CD4-positive, alpha-beta T cell (primary cell): ENCODE measurements around the gene STRA6. TPM values are rescaled to one million over a fixed set of nuclear protein-coding genes. Genes with fewer than 3 reads are reported as not detected.

Source experiments
- ATAC-seq: fragments of 200-7000 bp; cut with Tn5 transposase; one replicate; pipeline ENCODE4 v1.10.0; 2022; ENCODE audit warnings: mild to moderate bottlenecking; ENCODE audit not compliant: poor library complexity
- CTCF ChIA-PET: fragments of 350-600 bp; sonication (Branson Sonifier 250); formaldehyde crosslinking; loops from one replicate; lab custom pipeline; 2021; ENCODE audit warnings: antibody characterized with exemption, inconsistent platforms; lab: Charles Lee
- POLR2A ChIA-PET: fragments of 350-600 bp; sonication (Branson Sonifier 250); formaldehyde crosslinking; loops from one replicate; lab custom pipeline; 2021; ENCODE audit warnings: antibody characterized with exemption, inconsistent platforms; lab: Charles Lee
- DNase-seq, 14 experiments: peaks; one replicate each; pipeline ENCODE4 v3.0.0-alpha.2; 2013 to 2020; ENCODE audit warnings: mixed read lengths in 2 of 14
- H3K27ac ChIP-seq, 2 donors: one replicate each; pipeline versions ENCODE4 v1.5.1 to v1.7.0; 2013; ENCODE audit warnings: low read length in 2 of 2, low read depth in 1 of 2, mild to moderate bottlenecking in 1 of 2
- H3K27me3 ChIP-seq, 2 experiments: 1 replicate in 1 of 2; 2 replicates in 1 of 2; pipeline versions ENCODE4 v1.6.1 to v1.7.0; 2013; ENCODE audit warnings: low read length in 2 of 2, control low read depth in 1 of 2, mild to moderate bottlenecking in 1 of 2, moderate library complexity in 1 of 2; ENCODE audit not compliant: insufficient read depth in 2 of 2, control insufficient read depth in 1 of 2
- H3K36me3 ChIP-seq: one replicate; pipeline ENCODE4 v1.6.1; 2013; ENCODE audit warnings: low read length, control low read depth; ENCODE audit not compliant: insufficient read depth
- H3K4me1 ChIP-seq: one replicate; pipeline ENCODE4 v1.6.1; 2013; ENCODE audit warnings: low read length, control low read depth; ENCODE audit not compliant: insufficient read depth
- H3K4me3 ChIP-seq: one replicate; pipeline ENCODE4 v1.5.1; 2013; ENCODE audit warnings: mild to moderate bottlenecking, low read length, moderate library complexity
- H3K9me3 ChIP-seq, 2 experiments: 1 replicate in 1 of 2; 2 replicates in 1 of 2; pipeline versions ENCODE4 v1.6.1 to v1.7.0; 2013; ENCODE audit warnings: low read length in 2 of 2, mild to moderate bottlenecking in 2 of 2, control low read depth in 1 of 2, moderate library complexity in 1 of 2; ENCODE audit not compliant: control insufficient read depth in 1 of 2, insufficient read depth in 1 of 2
- H3K27ac Mint-ChIP-seq: one replicate; pipeline ENCODE4 v1.8.0; 2020; ENCODE audit warnings: mixed read lengths
- H3K27me3 Mint-ChIP-seq: one replicate; pipeline ENCODE4 v1.8.0; 2021; ENCODE audit warnings: mixed read lengths
- H3K36me3 Mint-ChIP-seq: one replicate; pipeline ENCODE4 v1.8.0; 2021; ENCODE audit warnings: low read depth, mixed read lengths
- H3K4me1 Mint-ChIP-seq: one replicate; pipeline ENCODE4 v1.8.0; 2021; ENCODE audit warnings: low read depth, mixed read lengths
- H3K4me3 Mint-ChIP-seq: one replicate; pipeline ENCODE4 v1.8.0; 2020; ENCODE audit warnings: mild to moderate bottlenecking, mixed read lengths
- H3K9me3 Mint-ChIP-seq: one replicate; pipeline ENCODE4 v1.8.0; 2020; ENCODE audit warnings: mixed read lengths
- intact Hi-C, 2 experiments: fragments of 100-400 bp; cut with DNase I in 1 of 2; cut with micrococcal nuclease in 1 of 2; formaldehyde crosslinking; loops; one replicate each; pipeline versions ENCODE4 v1.15.1 to v1.9.0; 2023 to 2025; cut with DNase I, micrococcal nuclease
- total RNA-seq, 174 experiments: library from RNA in 2 of 174; stranded (reverse) in 2 of 174; gene quantifications; one replicate each; pipeline ENCODE4 v1.2.3 and lab custom pipeline; 2021 to 2026
- TF ChIP-seq, protein P1 (sequence below): fragments of 200-600 bp; IDR thresholded peaks from one replicate; pipeline ENCODE4 v1.8.0; 2022; ENCODE audit warnings: antibody characterized with exemption, mild to moderate bottlenecking

STRA6 gene
- total RNA-seq, 2 experiments from 2014 or later = not detected

DNA sequence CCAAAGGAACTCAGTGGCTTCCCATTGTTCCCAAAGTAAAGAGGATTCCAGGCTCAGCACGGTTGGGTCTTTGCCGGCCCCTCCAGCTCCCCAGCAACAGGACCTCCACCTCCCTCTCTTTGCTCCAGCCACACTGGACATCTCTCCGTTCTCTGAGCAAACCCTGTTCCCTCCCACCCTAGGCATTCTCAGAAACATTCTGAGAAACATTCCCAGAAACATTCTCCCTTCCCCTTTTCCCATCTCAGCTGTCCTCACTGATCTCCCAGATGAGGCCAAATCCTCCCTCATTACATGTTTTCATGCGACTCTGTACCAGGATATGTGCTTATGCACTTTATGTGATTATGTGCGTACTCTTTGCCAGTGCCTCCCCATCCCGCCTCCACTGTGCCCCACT lies 47.7 kb upstream of the STRA6 start:
- H3K4me1 Mint-ChIP-seq = peaks cover 1% of the 10 kb centered on the region
- no peak overlapping the region for H3K4me3 Mint-ChIP-seq
- no peak overlapping the region for H3K27ac Mint-ChIP-seq
- Histone ChIP-seq H3K27me3 (peaks cover 1 to 7% of the 10 kb centered on the region in 2 experiments), H3K4me3 (no peak overlapping the region), H3K9me3 (peaks cover 0 to 2% of the 10 kb centered on the region in 2 experiments), H3K36me3 (no peaks in the 10 kb centered on the region), H3K4me1 (peaks cover 2% of the 10 kb centered on the region), H3K27ac (no peak overlapping the region)
- no peaks in the 10 kb centered on the region for H3K36me3 Mint-ChIP-seq
- H3K9me3 Mint-ChIP-seq = no peaks in the 10 kb centered on the region
- ChIA-PET POLR2A (no interaction called here), CTCF (no interaction called here)
- ATAC-seq (no peak), DNase-seq (no peak)
- TF ChIP-seq, protein P1, sequence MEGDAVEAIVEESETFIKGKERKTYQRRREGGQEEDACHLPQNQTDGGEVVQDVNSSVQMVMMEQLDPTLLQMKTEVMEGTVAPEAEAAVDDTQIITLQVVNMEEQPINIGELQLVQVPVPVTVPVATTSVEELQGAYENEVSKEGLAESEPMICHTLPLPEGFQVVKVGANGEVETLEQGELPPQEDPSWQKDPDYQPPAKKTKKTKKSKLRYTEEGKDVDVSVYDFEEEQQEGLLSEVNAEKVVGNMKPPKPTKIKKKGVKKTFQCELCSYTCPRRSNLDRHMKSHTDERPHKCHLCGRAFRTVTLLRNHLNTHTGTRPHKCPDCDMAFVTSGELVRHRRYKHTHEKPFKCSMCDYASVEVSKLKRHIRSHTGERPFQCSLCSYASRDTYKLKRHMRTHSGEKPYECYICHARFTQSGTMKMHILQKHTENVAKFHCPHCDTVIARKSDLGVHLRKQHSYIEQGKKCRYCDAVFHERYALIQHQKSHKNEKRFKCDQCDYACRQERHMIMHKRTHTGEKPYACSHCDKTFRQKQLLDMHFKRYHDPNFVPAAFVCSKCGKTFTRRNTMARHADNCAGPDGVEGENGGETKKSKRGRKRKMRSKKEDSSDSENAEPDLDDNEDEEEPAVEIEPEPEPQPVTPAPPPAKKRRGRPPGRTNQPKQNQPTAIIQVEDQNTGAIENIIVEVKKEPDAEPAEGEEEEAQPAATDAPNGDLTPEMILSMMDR = no peak
- intact Hi-C loops = no loop called here
- H3K27me3 Mint-ChIP-seq = peaks cover 18% of the 10 kb centered on the region

DNA sequence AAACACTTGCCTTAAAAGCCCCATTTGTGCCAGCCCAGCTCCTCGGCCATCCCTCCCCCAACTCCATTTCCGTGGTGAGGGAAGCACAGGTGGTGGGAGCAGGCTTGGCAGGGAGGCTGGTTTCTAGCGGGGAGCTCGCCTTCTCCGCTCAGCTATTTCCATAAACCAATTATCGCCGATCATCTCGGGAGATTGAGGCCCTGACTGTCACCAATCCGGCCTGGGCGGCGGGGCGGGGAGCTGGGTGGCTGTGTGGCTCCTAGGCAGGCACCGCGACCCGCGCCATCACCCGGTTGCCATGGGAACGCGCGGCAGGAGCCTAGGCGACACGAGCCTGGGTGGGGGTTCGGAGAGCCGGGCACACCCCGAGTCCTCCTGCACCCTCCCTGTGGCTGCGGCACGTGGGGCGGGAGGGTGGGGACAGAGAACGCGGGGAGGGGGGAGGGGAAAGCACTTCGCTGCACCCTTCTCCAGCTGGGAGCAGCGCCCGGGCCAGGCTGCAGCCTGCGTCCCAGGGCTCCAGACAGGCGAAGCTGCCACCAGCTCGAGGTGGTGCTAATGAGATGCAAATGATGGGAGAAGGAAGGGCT lies 42.9 kb upstream of the STRA6 start:
- H3K4me3 ChIP-seq = no peak overlapping the region
- no peak for ATAC-seq
- peaks cover 0 to 8% of the 10 kb centered on the region in 2 experiments for H3K9me3 ChIP-seq
- Mint-ChIP-seq H3K27ac (no peak overlapping the region), H3K9me3 (no peaks in the 10 kb centered on the region), H3K4me3 (no peak overlapping the region), H3K36me3 (no peaks in the 10 kb centered on the region), H3K4me1 (peaks cover 9% of the 10 kb centered on the region), H3K27me3 (peaks cover 58% of the 10 kb centered on the region)
- peaks cover 8% of the 10 kb centered on the region for H3K4me1 ChIP-seq
- peak in 5 of 14 experiments; percentile 1 to 21 (median 4) for DNase-seq
- H3K27me3 ChIP-seq = peaks cover 13 to 27% of the 10 kb centered on the region in 2 experiments
- TF ChIP-seq, protein P1 = no peak
- no peak overlapping the region for H3K27ac ChIP-seq
- ChIA-PET POLR2A (no interaction called here), CTCF (no interaction called here)
- intact Hi-C loops = no loop called here
- H3K36me3 ChIP-seq = no peaks in the 10 kb centered on the region

DNA sequence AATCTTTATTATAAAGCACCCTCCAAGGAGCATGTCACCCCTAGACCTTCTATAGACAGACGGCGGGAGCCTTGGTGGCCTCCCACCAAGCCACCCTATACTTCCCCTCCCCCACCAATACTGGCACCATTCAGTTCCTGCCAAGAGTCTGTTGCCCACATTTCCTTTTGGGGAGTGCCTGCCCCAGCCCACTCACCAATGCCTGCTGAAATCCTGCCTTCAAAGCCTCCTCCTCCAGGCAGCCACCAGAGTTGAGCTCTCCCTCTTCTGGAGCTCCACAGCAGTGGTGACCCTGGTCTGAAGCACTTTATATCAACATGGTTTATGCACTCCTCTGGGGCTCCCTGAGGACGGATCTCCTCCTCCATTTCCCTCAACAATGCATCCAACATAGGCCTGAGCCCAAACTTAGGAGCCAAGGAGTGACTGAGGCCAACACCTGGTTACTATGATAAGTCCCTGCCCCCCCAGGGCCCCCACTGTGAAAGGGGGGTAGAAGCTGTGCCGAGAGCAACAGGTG lies 42.3 kb upstream of the STRA6 start:
- POLR2A ChIA-PET = no interaction called here
- TF ChIP-seq, protein P1 = no peak
- H3K4me3 Mint-ChIP-seq = no peak overlapping the region
- peaks cover 58% of the 10 kb centered on the region for H3K27me3 Mint-ChIP-seq
- ATAC-seq (no peak), DNase-seq (no peak)
- H3K36me3 Mint-ChIP-seq = no peaks in the 10 kb centered on the region
- H3K27me3 ChIP-seq = peaks cover 13 to 27% of the 10 kb centered on the region in 2 experiments
- no peaks in the 10 kb centered on the region for H3K9me3 Mint-ChIP-seq
- CTCF ChIA-PET = no interaction called here
- peaks cover 0 to 8% of the 10 kb centered on the region in 2 experiments for H3K9me3 ChIP-seq
- H3K4me1 ChIP-seq = peaks cover 8% of the 10 kb centered on the region
- H3K4me3 ChIP-seq = no peak overlapping the region
- no peak overlapping the region for H3K27ac ChIP-seq
- H3K4me1 Mint-ChIP-seq = peaks cover 9% of the 10 kb centered on the region
- no peak overlapping the region for H3K27ac Mint-ChIP-seq
- H3K36me3 ChIP-seq = no peaks in the 10 kb centered on the region
- intact Hi-C loops = no loop called here
